ENCODE data around the gene ZCCHC14. TPM values are rescaled to one million over a fixed set of nuclear protein-coding genes. Genes with fewer than 3 reads are reported as not detected.

Gene ZCCHC14
- total and polyA plus RNA-seq, 2 experiments from 2014 or later, result 4.3 to 14.5 TPM

- no peak overlapping the region for H3K4me3 ChIP-seq
- no peaks in the 10 kb centered on the region for H4K20me1 ChIP-seq (ENCODE audit: insufficient read depth, poor library complexity, severe bottlenecking)
- WGBS (ENCODE audit: low lambda C conversion rate, missing lambda C conversion rate), result 94% methylated on average over 7 of the region's 7 CpGs
- peaks cover 5% of the 10 kb centered on the region for H3K4me1 ChIP-seq (ENCODE audit: insufficient read depth)
- peak overlapping the region; percentile 63 for H3K27ac ChIP-seq
- H3K27me3 ChIP-seq, result no peaks in the 10 kb centered on the region
- TF ChIP-seq EZH2 (IDR thresholded peaks at IDR 0.05; ENCODE audit: borderline replicate concordance) (no peak), EZH2phosphoT487 (IDR thresholded peaks at IDR 0.05; ENCODE audit: low read depth, severe bottlenecking, unreplicated experiment) (no peak), CTCF (IDR thresholded peaks at IDR 0.05; ENCODE audit: poor library complexity) (no peak)
- H3K36me3 ChIP-seq (replicated peaks; ENCODE audit: insufficient read depth, low read depth), result no peaks in the 10 kb centered on the region
- peaks cover 43% of the 10 kb centered on the region for H3K79me2 ChIP-seq
- H2AFZ ChIP-seq, result no peak overlapping the region
- H3K9me3 ChIP-seq (ENCODE audit: low read depth), result no peaks in the 10 kb centered on the region
- no peaks in the 10 kb centered on the region for H3K9me2 ChIP-seq (replicated peaks; ENCODE audit: insufficient read depth)
- no peak for DNase-seq (ENCODE audit: low spot score)
- H3K4me2 ChIP-seq, result no peak overlapping the region
These were observed 46.3 kb downstream of the ZCCHC14 start for GRCh38 chr16:87446479-87446878.

- no peak overlapping the region for H2AFZ ChIP-seq
- peak overlapping the region; percentile 20 for H3K27ac ChIP-seq
- TF ChIP-seq EZH2phosphoT487 (IDR thresholded peaks at IDR 0.05; ENCODE audit: low read depth, severe bottlenecking, unreplicated experiment) (no peak), CTCF (IDR thresholded peaks at IDR 0.05; ENCODE audit: poor library complexity) (no peak), EZH2 (IDR thresholded peaks at IDR 0.05; ENCODE audit: borderline replicate concordance) (no peak)
- no peak overlapping the region for H3K4me3 ChIP-seq
- H3K4me1 ChIP-seq (ENCODE audit: insufficient read depth), result peaks cover 5% of the 10 kb centered on the region
- DNase-seq (ENCODE audit: low spot score), result no peak
- no peaks in the 10 kb centered on the region for H3K9me3 ChIP-seq (ENCODE audit: low read depth)
- no peaks in the 10 kb centered on the region for H3K27me3 ChIP-seq
- H3K4me2 ChIP-seq, result no peak overlapping the region
- no peaks in the 10 kb centered on the region for H4K20me1 ChIP-seq (ENCODE audit: insufficient read depth, poor library complexity, severe bottlenecking)
- WGBS (ENCODE audit: low lambda C conversion rate, missing lambda C conversion rate), result 70% methylated on average over 7 of the region's 7 CpGs
- H3K36me3 ChIP-seq (replicated peaks; ENCODE audit: insufficient read depth, low read depth), result no peaks in the 10 kb centered on the region
- peaks cover 53% of the 10 kb centered on the region for H3K79me2 ChIP-seq
- no peaks in the 10 kb centered on the region for H3K9me2 ChIP-seq (replicated peaks; ENCODE audit: insufficient read depth)
These were observed 47.3 kb downstream of the ZCCHC14 start for GRCh38 chr16:87445486-87445885.

- Histone ChIP-seq H3K4me1 (ENCODE audit: insufficient read depth) (peaks cover 5% of the 10 kb centered on the region), H3K9me3 (ENCODE audit: low read depth) (no peaks in the 10 kb centered on the region), H3K79me2 (peaks cover 56% of the 10 kb centered on the region), H3K36me3 (replicated peaks; ENCODE audit: insufficient read depth, low read depth) (no peaks in the 10 kb centered on the region), H4K20me1 (ENCODE audit: insufficient read depth, poor library complexity, severe bottlenecking) (no peaks in the 10 kb centered on the region), H3K27ac (no peak overlapping the region), H3K4me3 (no peak overlapping the region), H3K27me3 (no peaks in the 10 kb centered on the region), H3K9me2 (replicated peaks; ENCODE audit: insufficient read depth) (no peaks in the 10 kb centered on the region), H2AFZ (no peak overlapping the region), H3K4me2 (no peak overlapping the region)
- no peak for DNase-seq (ENCODE audit: low spot score)
- no peak for TF ChIP-seq EZH2phosphoT487 (IDR thresholded peaks at IDR 0.05; ENCODE audit: low read depth, severe bottlenecking, unreplicated experiment)
- TF ChIP-seq CTCF (IDR thresholded peaks at IDR 0.05; ENCODE audit: poor library complexity), result no peak
- TF ChIP-seq EZH2 (IDR thresholded peaks at IDR 0.05; ENCODE audit: borderline replicate concordance), result no peak
- WGBS (ENCODE audit: low lambda C conversion rate, missing lambda C conversion rate), result 98% methylated on average over 3 of the region's 3 CpGs
These were observed 48.9 kb downstream of the ZCCHC14 start for GRCh38 chr16:87443964-87444363.

- Histone ChIP-seq H4K20me1 (ENCODE audit: insufficient read depth, poor library complexity, severe bottlenecking) (no peaks in the 10 kb centered on the region), H3K9me2 (replicated peaks; ENCODE audit: insufficient read depth) (no peaks in the 10 kb centered on the region), H2AFZ (no peak overlapping the region), H3K27ac (no peak overlapping the region), H3K27me3 (no peaks in the 10 kb centered on the region), H3K4me2 (no peak overlapping the region), H3K36me3 (replicated peaks; ENCODE audit: insufficient read depth, low read depth) (no peaks in the 10 kb centered on the region), H3K4me1 (ENCODE audit: insufficient read depth) (peaks cover 5% of the 10 kb centered on the region), H3K4me3 (no peak overlapping the region), H3K9me3 (ENCODE audit: low read depth) (no peaks in the 10 kb centered on the region), H3K79me2 (peaks cover 63% of the 10 kb centered on the region)
- no peak for TF ChIP-seq EZH2 (IDR thresholded peaks at IDR 0.05; ENCODE audit: borderline replicate concordance)
- no peak for TF ChIP-seq CTCF (IDR thresholded peaks at IDR 0.05; ENCODE audit: poor library complexity)
- TF ChIP-seq EZH2phosphoT487 (IDR thresholded peaks at IDR 0.05; ENCODE audit: low read depth, severe bottlenecking, unreplicated experiment), result no peak
- WGBS (ENCODE audit: low lambda C conversion rate, missing lambda C conversion rate), result 96% methylated on average over 8 of the region's 8 CpGs
- no peak for DNase-seq (ENCODE audit: low spot score)
These were observed 49.8 kb downstream of the ZCCHC14 start for GRCh38 chr16:87443016-87443415.

Measured in hepatocyte (in vitro differentiated cells).